OCI-LY1 (cell line): Measurements from ENCODE around the gene GAS2L2.

ENCODE experiments used
- EZH2 ChIP-seq: fragments of 200-600 bp; sonication (generic), shearing (Covaris generic); IDR thresholded peaks from 2 replicates; pipeline ENCODE4 v1.8.0; 2017; ENCODE audit warnings: borderline replicate concordance, mixed run types, mild to moderate bottlenecking, antibody characterized with exemption, low read length, moderate library complexity, mixed read lengths
- TF ChIP-seq, protein P1 (sequence below): fragments of 200-600 bp; sonication (generic), shearing (Covaris generic); IDR thresholded peaks from 2 replicates; pipeline ENCODE4 v1.5.1; 2017; ENCODE audit warnings: mild to moderate bottlenecking, antibody characterized with exemption, low read length, moderate library complexity, mixed read lengths

DNA sequence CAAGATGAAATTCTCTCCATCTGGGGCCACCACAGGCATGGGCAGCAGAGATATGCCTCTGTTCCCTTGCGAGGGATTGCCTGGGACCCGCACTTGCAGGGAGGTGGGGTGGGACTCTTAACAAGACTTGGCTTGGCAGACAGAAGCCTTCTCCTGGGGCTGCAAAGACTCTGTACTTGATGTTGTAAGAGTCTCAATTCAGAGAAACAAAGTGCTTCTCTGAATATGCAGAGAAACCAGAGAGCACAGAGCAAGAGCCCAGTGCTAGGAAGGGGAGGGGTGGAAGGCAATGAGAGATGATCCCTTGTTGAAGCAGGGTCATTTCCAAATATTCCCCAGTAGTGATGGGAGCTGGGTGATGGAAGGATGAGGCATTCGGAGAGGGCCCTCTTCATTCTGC is 40.2 kb upstream of the GAS2L2 start:
- TF ChIP-seq, protein P1, sequence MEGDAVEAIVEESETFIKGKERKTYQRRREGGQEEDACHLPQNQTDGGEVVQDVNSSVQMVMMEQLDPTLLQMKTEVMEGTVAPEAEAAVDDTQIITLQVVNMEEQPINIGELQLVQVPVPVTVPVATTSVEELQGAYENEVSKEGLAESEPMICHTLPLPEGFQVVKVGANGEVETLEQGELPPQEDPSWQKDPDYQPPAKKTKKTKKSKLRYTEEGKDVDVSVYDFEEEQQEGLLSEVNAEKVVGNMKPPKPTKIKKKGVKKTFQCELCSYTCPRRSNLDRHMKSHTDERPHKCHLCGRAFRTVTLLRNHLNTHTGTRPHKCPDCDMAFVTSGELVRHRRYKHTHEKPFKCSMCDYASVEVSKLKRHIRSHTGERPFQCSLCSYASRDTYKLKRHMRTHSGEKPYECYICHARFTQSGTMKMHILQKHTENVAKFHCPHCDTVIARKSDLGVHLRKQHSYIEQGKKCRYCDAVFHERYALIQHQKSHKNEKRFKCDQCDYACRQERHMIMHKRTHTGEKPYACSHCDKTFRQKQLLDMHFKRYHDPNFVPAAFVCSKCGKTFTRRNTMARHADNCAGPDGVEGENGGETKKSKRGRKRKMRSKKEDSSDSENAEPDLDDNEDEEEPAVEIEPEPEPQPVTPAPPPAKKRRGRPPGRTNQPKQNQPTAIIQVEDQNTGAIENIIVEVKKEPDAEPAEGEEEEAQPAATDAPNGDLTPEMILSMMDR, result no peak
- no peak for TF ChIP-seq EZH2
